Spleen (tissue), 11 donors: ENCODE data around the gene CLSTN3. TPM values are rescaled to one million over a fixed set of nuclear protein-coding genes. Genes with fewer than 3 reads are reported as not detected.
"Not testable (repeated sequence)": the region's sequence is repeated elsewhere in the genome, so short reads cannot be mapped to it uniquely, and the experiment has no call there.

Experiments
- DNase-seq: peaks from one replicate; pipeline ENCODE4 v3.0.0-alpha.2; 2020
- H3K27ac ChIP-seq, 8 donors: fragments of 200-600 bp; sonication (generic) in 7 of 8; 1 replicate in 4 of 8; 2 replicates in 4 of 8; pipeline versions ENCODE4 v1.5.0 to v1.8.0; 2016 to 2021; ENCODE audit warnings: inconsistent platforms in 4 of 8, mild to moderate bottlenecking in 4 of 8, moderate library complexity in 1 of 8
- H3K27me3 ChIP-seq, 7 donors: fragments of 200-600 bp; sonication (generic) in 6 of 7; replicated peaks in 1 of 7; 1 replicate in 4 of 7; 2 replicates in 3 of 7; pipeline versions ENCODE4 v1.5.0 to v1.8.0; 2016 to 2021; ENCODE audit warnings: inconsistent platforms in 3 of 7, mild to moderate bottlenecking in 1 of 7
- H3K36me3 ChIP-seq, 6 donors: fragments of 200-600 bp; sonication (generic) in 5 of 6; 1 replicate in 4 of 6; 2 replicates in 2 of 6; pipeline versions ENCODE4 v1.5.0 to v1.8.0; 2016 to 2021; ENCODE audit warnings: inconsistent platforms in 2 of 6
- H3K4me1 ChIP-seq, 6 donors: fragments of 200-600 bp; sonication (generic) in 5 of 6; 1 replicate in 3 of 6; 2 replicates in 3 of 6; pipeline versions ENCODE4 v1.5.0 to v1.8.0; 2016 to 2021; ENCODE audit warnings: inconsistent platforms in 3 of 6
- H3K4me3 ChIP-seq, 8 donors: fragments of 200-600 bp; sonication (generic) in 7 of 8; 1 replicate in 4 of 8; 2 replicates in 4 of 8; pipeline versions ENCODE4 v1.5.0 to v1.8.0; 2016 to 2021; ENCODE audit warnings: inconsistent platforms in 4 of 8, mild to moderate bottlenecking in 4 of 8, moderate library complexity in 2 of 8
- H3K9me3 ChIP-seq, 8 donors: fragments of 200-600 bp; sonication (generic) in 7 of 8; 1 replicate in 4 of 8; 2 replicates in 4 of 8; pipeline versions ENCODE4 v1.5.0 to v1.8.0; 2016 to 2021; ENCODE audit warnings: inconsistent platforms in 4 of 8
- POLR2A ChIP-seq, 3 donors: fragments of 450-650 bp; IDR thresholded peaks; one replicate each; pipeline ENCODE4 v1.5.1; 2017; ENCODE audit warnings: antibody characterized with exemption in 3 of 3, mild to moderate bottlenecking in 1 of 3
- POLR2AphosphoS5 ChIP-seq, 3 donors: sonication (generic); formaldehyde crosslinking; IDR thresholded peaks; one replicate each; pipeline ENCODE4 v1.5.1; 2017; ENCODE audit warnings: antibody characterized with exemption in 3 of 3
- WGBS, 5 donors: extraction: QIAGEN DNeasy Blood & Tissue Kit in 3 of 5; methylation state at CpG; one replicate each; pipeline versions ENCODE4 v1.1.5 to v1.1.7; 2013 to 2018; 5-methylcytosine and 5-hydroxymethylcytosine counted together
- intact Hi-C: fragments of 100-400 bp; cut with DNase I; formaldehyde crosslinking; loops from one replicate; pipeline ENCODE4 v1.15.0; 2023; ENCODE audit warnings: low total_unique reads
- polyA plus RNA-seq, 3 donors: library from polyadenylated mRNA; stranded (reverse); fragments of 200-250 nt; gene quantifications; one replicate each; pipeline ENCODE4 v1.2.1, GENCODE V29; 2013
- total RNA-seq, 7 donors: library from RNA; depleted of rRNA in 3 of 7; stranded (reverse); fragments of >200 nt in 3 of 7; fragmentation: NEBNext Ultra II Directional in 4 of 7; extraction: Animal tissue kit (Norgen Biotek cat#: 25700) in 4 of 7; gene quantifications; one replicate each; pipeline versions ENCODE4 v1.1.0 to v1.2.1, GENCODE V29; 2016 to 2021
- TF ChIP-seq, protein P1 (sequence below), 11 experiments: fragments of 200-600 bp in 7 of 11; fragments of 450-650 bp in 4 of 11; sonication (generic) in 4 of 11; IDR thresholded peaks in 8 of 11; conservative IDR thresholded peaks in 3 of 11; 1 replicate in 7 of 11; 2 replicates in 4 of 11; pipeline versions ENCODE4 v1.4.0 to v1.8.0; 2016 to 2021; ENCODE audit warnings: antibody characterized with exemption in 11 of 11, inconsistent platforms in 4 of 11, mild to moderate bottlenecking in 1 of 11
- donor health status: healthy with polysubstance abuse.
- donor health status: DM: no; HTN: no; CAD: no; lungs with moderate emphysema.
- donor health status: DM: no; HTN: no; CAD: no.
- donor health status: Bipolar disorder and iron deficiency.
- donor health status: healthy.
- donor health status: DM: no; HTN: no; CAD: no.
- donor health status: DM: yes; HTN: yes; CAD: no.

The CLSTN3 gene
- total and polyA plus RNA-seq, 10 donors = 15.0 to 131 (median 67.7) TPM

GRCh38 chr12:7175493-7175892 lies 45.3 kb downstream of the CLSTN3 start:
- Histone ChIP-seq H3K4me1 (no peaks in the 10 kb centered on the region), H3K9me3 (peaks cover 0 to 29% (median 22%) of the 10 kb centered on the region in 8 donors), H3K36me3 (no peaks in the 10 kb centered on the region), H3K27me3 (peaks cover 0 to 25% (median 0%) of the 10 kb centered on the region in 7 donors), H3K27ac (no peak overlapping the region), H3K4me3 (no peak overlapping the region)
- no peak for DNase-seq
- intact Hi-C loops = no loop called here
- TF ChIP-seq POLR2A (IDR thresholded peaks at IDR 0.05) (no peak), POLR2AphosphoS5 (IDR thresholded peaks at IDR 0.05) (no peak)
- TF ChIP-seq, protein P1, sequence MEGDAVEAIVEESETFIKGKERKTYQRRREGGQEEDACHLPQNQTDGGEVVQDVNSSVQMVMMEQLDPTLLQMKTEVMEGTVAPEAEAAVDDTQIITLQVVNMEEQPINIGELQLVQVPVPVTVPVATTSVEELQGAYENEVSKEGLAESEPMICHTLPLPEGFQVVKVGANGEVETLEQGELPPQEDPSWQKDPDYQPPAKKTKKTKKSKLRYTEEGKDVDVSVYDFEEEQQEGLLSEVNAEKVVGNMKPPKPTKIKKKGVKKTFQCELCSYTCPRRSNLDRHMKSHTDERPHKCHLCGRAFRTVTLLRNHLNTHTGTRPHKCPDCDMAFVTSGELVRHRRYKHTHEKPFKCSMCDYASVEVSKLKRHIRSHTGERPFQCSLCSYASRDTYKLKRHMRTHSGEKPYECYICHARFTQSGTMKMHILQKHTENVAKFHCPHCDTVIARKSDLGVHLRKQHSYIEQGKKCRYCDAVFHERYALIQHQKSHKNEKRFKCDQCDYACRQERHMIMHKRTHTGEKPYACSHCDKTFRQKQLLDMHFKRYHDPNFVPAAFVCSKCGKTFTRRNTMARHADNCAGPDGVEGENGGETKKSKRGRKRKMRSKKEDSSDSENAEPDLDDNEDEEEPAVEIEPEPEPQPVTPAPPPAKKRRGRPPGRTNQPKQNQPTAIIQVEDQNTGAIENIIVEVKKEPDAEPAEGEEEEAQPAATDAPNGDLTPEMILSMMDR (IDR thresholded peaks at IDR 0.05 in 8 of 11, conservative IDR thresholded peaks at IDR 0.05 in 3 of 11) = no peak

DNA sequence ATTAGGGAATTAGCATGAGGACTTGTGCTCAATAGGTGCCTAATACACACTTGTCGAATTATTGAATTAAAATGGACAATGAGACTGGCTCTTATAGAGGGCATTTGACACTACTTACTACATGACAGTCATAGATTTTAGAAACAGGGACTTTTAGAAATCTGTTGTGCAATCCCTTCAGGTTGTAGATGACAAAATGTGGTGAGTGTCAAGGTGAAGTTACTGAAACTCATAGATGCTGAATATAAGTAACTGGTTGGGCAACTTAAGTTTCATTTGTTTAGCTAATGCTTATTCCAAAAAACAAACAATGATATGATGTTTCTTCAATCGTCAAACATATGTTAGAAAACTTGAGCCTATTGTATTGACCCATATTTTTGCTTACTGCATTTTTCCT lies 46.4 kb downstream of the CLSTN3 start:
- no peak overlapping the region for H3K27ac ChIP-seq
- TF ChIP-seq, protein P1 (IDR thresholded peaks at IDR 0.05 in 8 of 11, conservative IDR thresholded peaks at IDR 0.05 in 3 of 11) = no peak
- TF ChIP-seq POLR2AphosphoS5 (IDR thresholded peaks at IDR 0.05) (no peak), POLR2A (IDR thresholded peaks at IDR 0.05) (no peak)
- no peak overlapping the region for H3K4me3 ChIP-seq
- H3K4me1 ChIP-seq = no peaks in the 10 kb centered on the region
- peaks cover 0 to 25% (median 0%) of the 10 kb centered on the region in 7 donors for H3K27me3 ChIP-seq
- WGBS, 5 donors = 68 to 88% (median 72%) methylated on average over 2 of the region's 2 CpGs
- peaks cover 0 to 19% (median 12%) of the 10 kb centered on the region in 8 donors for H3K9me3 ChIP-seq
- no peaks in the 10 kb centered on the region for H3K36me3 ChIP-seq
- no peak for DNase-seq
- intact Hi-C loops = no loop called here

DNA sequence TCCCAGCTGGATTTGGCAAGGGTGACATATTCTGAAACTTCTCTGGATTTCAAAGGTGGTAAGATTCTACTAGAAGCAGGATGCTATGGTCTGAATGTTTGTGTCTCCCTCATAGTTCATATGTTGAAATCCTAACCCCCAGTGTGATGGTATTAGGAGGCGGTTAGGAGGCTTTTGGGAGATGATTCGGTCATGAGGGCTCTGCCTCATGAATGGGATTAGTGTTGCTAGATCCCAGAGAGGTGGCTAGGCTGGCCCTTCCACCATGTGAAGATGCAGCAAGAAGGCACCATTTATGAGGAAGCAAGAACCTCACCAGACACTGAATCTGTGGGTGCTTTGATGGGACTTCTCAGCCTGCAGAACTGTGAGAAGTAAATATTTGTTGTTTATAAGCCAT lies 48.3 kb downstream of the CLSTN3 start:
- Histone ChIP-seq H3K9me3 (peaks cover 0 to 6% (median 0%) of the 10 kb centered on the region in 8 donors), H3K27me3 (peaks cover 0 to 25% (median 0%) of the 10 kb centered on the region in 7 donors), H3K4me1 (no peaks in the 10 kb centered on the region), H3K27ac (no peak overlapping the region), H3K36me3 (no peaks in the 10 kb centered on the region), H3K4me3 (no peak overlapping the region)
- no peak for TF ChIP-seq POLR2A (IDR thresholded peaks at IDR 0.05)
- TF ChIP-seq, protein P1 (IDR thresholded peaks at IDR 0.05 in 8 of 11, conservative IDR thresholded peaks at IDR 0.05 in 3 of 11) = no peak
- no peak for TF ChIP-seq POLR2AphosphoS5 (IDR thresholded peaks at IDR 0.05)
- WGBS, 5 donors = 91 to 100% (median 93%) methylated on average over 2 of the region's 2 CpGs
- intact Hi-C loops = no loop called here
- no peak for DNase-seq

- Histone ChIP-seq H3K36me3 (no peaks in the 10 kb centered on the region), H3K9me3 (peaks cover 0 to 4% (median 0%) of the 10 kb centered on the region in 8 donors), H3K4me3 (no peak overlapping the region), H3K27ac (no peak overlapping the region), H3K4me1 (no peaks in the 10 kb centered on the region), H3K27me3 (peaks cover 0 to 13% (median 0%) of the 10 kb centered on the region in 7 donors)
- intact Hi-C loops = no loop called here
- TF ChIP-seq, protein P1 (IDR thresholded peaks at IDR 0.05 in 8 of 11, conservative IDR thresholded peaks at IDR 0.05 in 3 of 11) = no peak
- no peak for TF ChIP-seq POLR2A (IDR thresholded peaks at IDR 0.05)
- no peak for TF ChIP-seq POLR2AphosphoS5 (IDR thresholded peaks at IDR 0.05)
- 69 to 93% (median 74%) methylated on average over 1 of the region's 1 CpG for WGBS, 5 donors
- no peak for DNase-seq
These were observed 50.5 kb downstream of the CLSTN3 start for GRCh38 chr12:7180685-7181084.

DNA sequence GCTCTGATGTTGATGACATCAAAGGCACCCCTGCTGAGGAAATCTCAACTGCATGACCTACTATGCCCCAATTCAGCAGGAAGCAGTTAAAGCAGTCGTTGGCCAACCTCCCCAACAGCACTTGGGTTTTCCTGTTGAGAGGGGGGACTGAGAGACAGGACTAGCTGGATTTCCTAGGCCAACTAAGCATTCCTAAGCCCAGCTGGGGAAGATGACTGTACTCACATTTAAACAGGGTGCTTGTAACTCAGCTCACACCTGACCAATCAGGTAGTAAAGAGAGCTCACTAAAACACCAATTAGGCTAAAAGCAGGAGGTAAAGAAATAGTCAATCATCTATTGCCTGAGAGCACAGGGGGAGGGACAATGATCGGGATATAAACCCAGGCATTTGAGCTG lies 55.9 kb downstream of the CLSTN3 start:
- 41 to 52% (median 47%) methylated on average over 2 of the region's 2 CpGs for WGBS, 5 donors
- H3K27me3 ChIP-seq, H3K27ac ChIP-seq, intact Hi-C loops, H3K36me3 ChIP-seq, H3K9me3 ChIP-seq, DNase-seq, H3K4me3 ChIP-seq: not testable (repeated sequence)
- H3K4me1 ChIP-seq = peaks cover 15 to 28% (median 25%) of the 10 kb centered on the region in 6 donors
